Activated gamma-delta T cell treated with Interleukin-2 at 50 U/mL for 16 hours (primary cell): ENCODE data around the gene CHST9.
"Not testable (repeated sequence)": the region's sequence is repeated elsewhere in the genome, so short reads cannot be mapped to it uniquely, and the experiment has no call there.

Experiments
- DNase-seq: peaks from one replicate; pipeline ENCODE4 v3.0.0-alpha.2; 2020

Gene CHST9

GRCh38 chr18:27185025-27185763 lies at the start of gene CHST9:
CHST9 (minus strand) TSS chr18:27185308; CDS start chr18:27142809, 42,499 bp downstream.
- DNase-seq: no peak

GRCh38 chr18:27232355-27232754 lies 47.2 kb upstream of the CHST9 start:
- not testable (repeated sequence) for DNase-seq

- DNase-seq: not testable (repeated sequence)
Observed at GRCh38 chr18:27231671-27232070, 46.6 kb upstream of the CHST9 start.

GRCh38 chr18:27231221-27231620 lies 46.1 kb upstream of the CHST9 start:
- DNase-seq: not testable (repeated sequence)

GRCh38 chr18:27227721-27228120 lies 42.6 kb upstream of the CHST9 start:
- DNase-seq: no peak

- no peak for DNase-seq
Observed at GRCh38 chr18:27226556-27227075, 41.5 kb upstream of the CHST9 start.

- no peak for DNase-seq
Observed at GRCh38 chr18:27225947-27226481, 40.9 kb upstream of the CHST9 start.

- no peak for DNase-seq
Observed at GRCh38 chr18:27223526-27224291, 38.6 kb upstream of the CHST9 start.

GRCh38 chr18:27214831-27215230 lies 29.7 kb upstream of the CHST9 start:
- no peak for DNase-seq

- no peak for DNase-seq
Observed at GRCh38 chr18:27213123-27213717, 28.1 kb upstream of the CHST9 start.

- no peak for DNase-seq
Observed at GRCh38 chr18:27211569-27211968, 26.5 kb upstream of the CHST9 start.

GRCh38 chr18:27206411-27206810 lies 21.3 kb upstream of the CHST9 start:
- no peak for DNase-seq

- DNase-seq: no peak
Observed at GRCh38 chr18:27202741-27203140, 17.6 kb upstream of the CHST9 start.

- no peak for DNase-seq
Observed at GRCh38 chr18:27198036-27198435, 12.9 kb upstream of the CHST9 start.

- no peak for DNase-seq
Observed at GRCh38 chr18:27188309-27188708, 3.2 kb upstream of the CHST9 start.

- DNase-seq: no peak
Observed at GRCh38 chr18:27185897-27186296, 789 bp upstream of the CHST9 start.

GRCh38 chr18:27184115-27185024 lies 738 bp downstream of the CHST9 start:
- DNase-seq: no peak

- DNase-seq: no peak
Observed at GRCh38 chr18:27181726-27182125, 3.4 kb downstream of the CHST9 start.

- no peak for DNase-seq
Observed at GRCh38 chr18:27178424-27178823, 6.7 kb downstream of the CHST9 start.

- no peak for DNase-seq
Observed at GRCh38 chr18:27175914-27176313, 9.2 kb downstream of the CHST9 start.

GRCh38 chr18:27175245-27175644 lies 9.9 kb downstream of the CHST9 start:
- DNase-seq: no peak

GRCh38 chr18:27171993-27172392 lies 13.1 kb downstream of the CHST9 start:
- no peak for DNase-seq
